SKM-1 treated with dmso at 0.1 percent for 144 hours (cell line): Measurements from ENCODE around the gene CAPZA1.
"Not testable (repeated sequence)": the region's sequence is repeated elsewhere in the genome, so short reads cannot be mapped to it uniquely, and the experiment has no call there.

Experiments used
- DNase-seq: peaks from one replicate; lab custom pipeline; 2025; ENCODE audit not compliant: unreplicated experiment; lab: John Stamatoyannopoulos, UW

Gene CAPZA1

GRCh38 chr1:112619518-112620376 is at the start of gene CAPZA1:
CAPZA1 (plus strand) TSS chr1:112619832; CDS start chr1:112619845, 13 bp downstream.
- peak; percentile 95 for DNase-seq

- DNase-seq, result no peak
These were observed 44.4 kb upstream of the CAPZA1 start for GRCh38 chr1:112575154-112575804.

- DNase-seq, result no peak
These were observed 43.4 kb upstream of the CAPZA1 start for GRCh38 chr1:112576240-112576639.

GRCh38 chr1:112579801-112580510 is 39.7 kb upstream of the CAPZA1 start:
- no peak for DNase-seq

- DNase-seq, result no peak
These were observed 37.9 kb upstream of the CAPZA1 start for GRCh38 chr1:112581586-112582192.

GRCh38 chr1:112583366-112583765 is 36.3 kb upstream of the CAPZA1 start:
- DNase-seq, result no peak

- DNase-seq, result no peak
These were observed 29.9 kb upstream of the CAPZA1 start for GRCh38 chr1:112589766-112590165.

GRCh38 chr1:112594208-112594876 is 25.3 kb upstream of the CAPZA1 start:
- no peak for DNase-seq

- no peak for DNase-seq
These were observed 20.2 kb upstream of the CAPZA1 start for GRCh38 chr1:112599477-112599876.

- DNase-seq, result no peak
These were observed 16.6 kb upstream of the CAPZA1 start for GRCh38 chr1:112603012-112603411.

GRCh38 chr1:112603541-112603940 is 16.1 kb upstream of the CAPZA1 start:
- no peak for DNase-seq

- DNase-seq, result no peak
These were observed 13.9 kb upstream of the CAPZA1 start for GRCh38 chr1:112605633-112606327.

- no peak for DNase-seq
These were observed 5.1 kb upstream of the CAPZA1 start for GRCh38 chr1:112614460-112615065.

GRCh38 chr1:112618114-112618720 is 1.4 kb upstream of the CAPZA1 start:
- DNase-seq, result no peak

GRCh38 chr1:112618721-112619517 is 713 bp upstream of the CAPZA1 start, which contains the start of gene ST7L:
ST7L (minus strand) TSS chr1:112619141; CDS start chr1:112619113, 28 bp downstream.
- DNase-seq, result peak; percentile 28

- no peak for DNase-seq
These were observed 704 bp downstream of the CAPZA1 start for GRCh38 chr1:112620377-112620695.

- not testable (repeated sequence) for DNase-seq
These were observed 4.9 kb downstream of the CAPZA1 start for GRCh38 chr1:112624493-112624892.

- no peak for DNase-seq
These were observed 6.1 kb downstream of the CAPZA1 start for GRCh38 chr1:112625696-112626095.

- no peak for DNase-seq
These were observed 6.6 kb downstream of the CAPZA1 start for GRCh38 chr1:112626193-112626592.
